Measurements from ENCODE around the gene LONRF2.

- TF ChIP-seq CTCF (IDR thresholded peaks at IDR 0.05) (no peak), POLR2A (IDR thresholded peaks at IDR 0.05) (no peak)
Observed at GRCh38 chr2:100334929-100335328, 12.6 kb upstream of the LONRF2 start.

Data from uterus (tissue), 2 donors.